Natural killer cell (primary cell): ENCODE data around the gene OR2M5. TPM values are rescaled to one million over a fixed set of nuclear protein-coding genes. Genes with fewer than 3 reads are reported as not detected.

Experiments used
- ATAC-seq, 3 donors: fragments of 150-1000 bp in 2 of 3; fragments of 200-7000 bp in 1 of 3; cut with Tn5 transposase; 1 replicate in 1 of 3; 2 replicates in 2 of 3; pipeline ENCODE4 v1.10.0; 2021; ENCODE audit warnings: mild to moderate bottlenecking in 2 of 3, moderate library complexity in 2 of 3
- DNase-seq, 2 donors: peaks; one replicate each; pipeline versions ENCODE4 v3.0.0 to v3.0.0-alpha.2; 2013 to 2021; ENCODE audit warnings: mixed read lengths in 1 of 2
- H3K27ac ChIP-seq: one replicate; pipeline ENCODE4 v1.5.1; 2013; ENCODE audit warnings: mild to moderate bottlenecking, low read length
- H3K27me3 ChIP-seq: one replicate; pipeline ENCODE4 v1.6.1; 2013; ENCODE audit warnings: low read length; ENCODE audit not compliant: control insufficient read depth, insufficient read depth
- H3K36me3 ChIP-seq: one replicate; pipeline ENCODE4 v1.6.1; 2013; ENCODE audit warnings: low read length; ENCODE audit not compliant: control insufficient read depth, insufficient read depth
- H3K4me1 ChIP-seq: one replicate; pipeline ENCODE4 v1.6.1; 2013; ENCODE audit warnings: low read length; ENCODE audit not compliant: control insufficient read depth, insufficient read depth
- H3K4me3 ChIP-seq: one replicate; pipeline ENCODE4 v1.5.1; 2013; ENCODE audit warnings: low read length
- H3K9me3 ChIP-seq: one replicate; pipeline ENCODE4 v1.6.1; 2013; ENCODE audit warnings: low read length; ENCODE audit not compliant: control insufficient read depth, insufficient read depth
- H3K27ac Mint-ChIP-seq, 2 donors: one replicate each; pipeline ENCODE4 v1.8.0; 2022; ENCODE audit warnings: mild to moderate bottlenecking in 2 of 2, mixed read lengths in 2 of 2, moderate library complexity in 1 of 2
- H3K27me3 Mint-ChIP-seq, 2 donors: one replicate each; pipeline ENCODE4 v1.8.0; 2022; ENCODE audit warnings: low read depth in 2 of 2, mixed read lengths in 2 of 2
- H3K36me3 Mint-ChIP-seq: one replicate; pipeline ENCODE4 v1.8.0; 2022; ENCODE audit warnings: mixed read lengths
- H3K4me1 Mint-ChIP-seq, 2 donors: one replicate each; pipeline ENCODE4 v1.8.0; 2022; ENCODE audit warnings: mixed read lengths in 2 of 2
- H3K4me3 Mint-ChIP-seq: one replicate; pipeline ENCODE4 v1.8.0; 2022; ENCODE audit warnings: mild to moderate bottlenecking, moderate library complexity, mixed read lengths
- H3K9me3 Mint-ChIP-seq, 2 donors: one replicate each; pipeline ENCODE4 v1.8.0; 2022; ENCODE audit warnings: mixed read lengths in 2 of 2
- CTCF ChIP-seq: fragments of 200-600 bp; IDR thresholded peaks from one replicate; pipeline ENCODE4 v1.8.0; 2022; ENCODE audit warnings: antibody characterized with exemption
- WGBS: methylation state at CpG from one replicate; pipeline ENCODE4 v1.1.7; 2013; ENCODE audit warnings: missing lambda C conversion rate; ENCODE audit not compliant: insufficient coverage; 5-methylcytosine and 5-hydroxymethylcytosine counted together
- intact Hi-C: fragments of 100-400 bp; cut with micrococcal nuclease; formaldehyde crosslinking; loops from one replicate; pipeline ENCODE4 v1.14.2; 2022
- total RNA-seq, 4 donors: library from RNA; stranded (reverse); fragments of 120-200 nt in 1 of 4; gene quantifications; one replicate each; pipeline versions ENCODE4 v1.2.3 to v1.2.4, GENCODE V29; 2013 to 2022

Gene OR2M5
- total RNA-seq, 3 donors from 2014 or later (not counting 1 experiment from before 2014, with no cell fraction given): not detected

GRCh38 chr1:248143311-248143710 is 1.6 kb upstream of the OR2M5 start:
- Mint-ChIP-seq H3K27ac (no peak overlapping the region), H3K4me1 (no peaks in the 10 kb centered on the region), H3K27me3 (no peaks in the 10 kb centered on the region), H3K4me3 (no peak overlapping the region), H3K36me3 (no peaks in the 10 kb centered on the region), H3K9me3 (peaks cover 7 to 8% of the 10 kb centered on the region in 2 donors)
- whole genome bisulfite sequencing: 64% methylated on average over 1 of the region's 1 CpG
- DNase-seq (no peak), ATAC-seq (no peak)
- intact Hi-C loops: no loop called here
- H3K27me3 ChIP-seq: no peaks in the 10 kb centered on the region
- no peaks in the 10 kb centered on the region for H3K9me3 ChIP-seq
- no peaks in the 10 kb centered on the region for H3K36me3 ChIP-seq
- no peaks in the 10 kb centered on the region for H3K4me1 ChIP-seq
- no peak for TF ChIP-seq CTCF
- H3K27ac ChIP-seq: no peak overlapping the region
- H3K4me3 ChIP-seq: no peak overlapping the region

DNA sequence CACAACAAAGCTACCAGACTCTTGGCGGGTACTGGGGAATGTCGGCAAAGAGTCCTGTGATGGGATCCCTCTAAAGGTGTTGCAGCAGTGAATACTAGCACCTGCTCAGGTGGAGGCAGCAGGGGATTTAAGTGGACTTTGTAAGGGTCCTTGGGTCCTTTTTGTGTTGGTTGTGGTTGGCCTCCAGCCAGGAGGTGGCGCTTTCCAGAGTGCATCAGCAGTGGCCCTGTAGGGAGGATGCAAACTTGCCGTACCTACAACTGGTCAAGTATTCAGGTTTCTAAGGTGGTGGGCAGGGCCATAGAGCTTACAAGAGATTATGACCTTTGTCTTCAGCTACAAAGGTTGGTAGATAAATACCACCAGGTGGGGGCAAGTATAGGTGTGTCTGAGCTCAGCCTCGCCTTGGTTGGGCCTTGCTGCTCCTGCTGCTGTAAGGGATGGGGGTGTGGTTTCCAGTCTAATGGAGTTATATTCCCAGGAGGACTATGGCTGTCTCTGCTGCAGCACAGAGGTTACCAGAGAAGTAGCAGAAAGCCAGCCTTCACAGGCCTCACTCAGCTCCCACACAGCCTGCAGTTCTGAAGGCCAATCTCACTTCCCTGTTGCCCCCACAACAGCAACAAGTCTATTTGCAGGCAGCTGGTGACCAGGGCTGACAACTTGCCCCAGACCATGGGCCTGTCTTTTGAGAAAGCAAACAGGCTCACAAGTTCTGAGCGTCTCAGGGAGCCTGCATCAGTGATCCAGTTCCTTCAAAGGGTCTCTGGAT is 7.3 kb downstream of the OR2M5 start:
- H3K36me3 ChIP-seq: no peaks in the 10 kb centered on the region
- 88% methylated on average over 6 of the region's 6 CpGs for WGBS
- peaks cover 3 to 5% of the 10 kb centered on the region in 2 donors for H3K9me3 Mint-ChIP-seq
- no peak for DNase-seq
- H3K27me3 Mint-ChIP-seq: no peaks in the 10 kb centered on the region
- no peaks in the 10 kb centered on the region for H3K4me1 Mint-ChIP-seq
- intact Hi-C loops: no loop called here
- H3K4me3 ChIP-seq: no peak overlapping the region
- H3K4me1 ChIP-seq: no peaks in the 10 kb centered on the region
- H3K36me3 Mint-ChIP-seq: no peaks in the 10 kb centered on the region
- no peak overlapping the region for H3K4me3 Mint-ChIP-seq
- no peaks in the 10 kb centered on the region for H3K9me3 ChIP-seq
- H3K27ac ChIP-seq: no peak overlapping the region
- no peaks in the 10 kb centered on the region for H3K27me3 ChIP-seq
- TF ChIP-seq CTCF: no peak
- ATAC-seq: no peak
- H3K27ac Mint-ChIP-seq: no peak overlapping the region

DNA sequence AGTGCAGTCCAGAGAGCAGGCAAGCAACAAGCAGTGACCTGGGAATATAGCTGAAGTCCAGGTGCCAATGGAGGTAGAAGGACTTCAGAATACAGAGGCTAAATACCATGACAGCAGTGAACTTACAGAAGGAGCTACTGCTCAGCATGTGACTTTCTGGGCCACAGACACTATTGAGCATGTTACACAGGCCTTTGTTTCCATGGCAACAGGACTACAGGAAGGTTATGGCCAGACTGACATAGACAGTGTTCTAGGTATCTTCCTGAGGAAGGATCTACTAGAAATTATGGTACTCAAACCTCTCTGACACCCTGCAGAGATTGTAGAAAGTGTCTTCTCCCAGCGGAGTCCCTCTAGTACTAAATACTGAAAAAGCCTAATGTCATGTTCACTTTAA is 11.0 kb downstream of the OR2M5 start:
- no peak for TF ChIP-seq CTCF
- Histone ChIP-seq H3K27ac (no peak overlapping the region), H3K27me3 (no peaks in the 10 kb centered on the region), H3K9me3 (no peaks in the 10 kb centered on the region), H3K4me1 (no peaks in the 10 kb centered on the region), H3K36me3 (no peaks in the 10 kb centered on the region), H3K4me3 (no peak overlapping the region)
- ATAC-seq (no peak), DNase-seq (no peak)
- H3K9me3 Mint-ChIP-seq: peaks cover 5 to 6% of the 10 kb centered on the region in 2 donors
- whole genome bisulfite sequencing: 86% methylated on average over 1 of the region's 1 CpG
- no peak overlapping the region for H3K27ac Mint-ChIP-seq
- intact Hi-C loops: no loop called here
- H3K27me3 Mint-ChIP-seq: no peaks in the 10 kb centered on the region
- H3K4me1 Mint-ChIP-seq: no peaks in the 10 kb centered on the region
- H3K4me3 Mint-ChIP-seq: no peak overlapping the region
- H3K36me3 Mint-ChIP-seq: no peaks in the 10 kb centered on the region

GRCh38 chr1:248158758-248159157 is 13.8 kb downstream of the OR2M5 start:
- no peaks in the 10 kb centered on the region for H3K9me3 ChIP-seq
- H3K4me1 ChIP-seq: no peaks in the 10 kb centered on the region
- DNase-seq (no peak), ATAC-seq (no peak)
- Mint-ChIP-seq H3K4me1 (no peaks in the 10 kb centered on the region), H3K9me3 (peaks cover 6 to 8% of the 10 kb centered on the region in 2 donors), H3K27me3 (no peaks in the 10 kb centered on the region), H3K36me3 (no peaks in the 10 kb centered on the region), H3K4me3 (no peak overlapping the region), H3K27ac (no peak overlapping the region)
- intact Hi-C loops: no loop called here
- TF ChIP-seq CTCF: no peak
- no peak overlapping the region for H3K27ac ChIP-seq
- no peak overlapping the region for H3K4me3 ChIP-seq
- 98% methylated on average over 4 of the region's 4 CpGs for WGBS
- no peaks in the 10 kb centered on the region for H3K27me3 ChIP-seq
- H3K36me3 ChIP-seq: no peaks in the 10 kb centered on the region
